Activated T-cell treated with anti-CD3 and anti-CD28 coated beads, Interleukin-2, amount 50 U/mL, for 48 hours (primary cell): ENCODE measurements around the gene MTCL1.

ENCODE experiments used
- DNase-seq, 2 experiments: peaks; one replicate each; pipeline ENCODE4 v3.0.0-alpha.2; 2020

MTCL1 gene

DNA sequence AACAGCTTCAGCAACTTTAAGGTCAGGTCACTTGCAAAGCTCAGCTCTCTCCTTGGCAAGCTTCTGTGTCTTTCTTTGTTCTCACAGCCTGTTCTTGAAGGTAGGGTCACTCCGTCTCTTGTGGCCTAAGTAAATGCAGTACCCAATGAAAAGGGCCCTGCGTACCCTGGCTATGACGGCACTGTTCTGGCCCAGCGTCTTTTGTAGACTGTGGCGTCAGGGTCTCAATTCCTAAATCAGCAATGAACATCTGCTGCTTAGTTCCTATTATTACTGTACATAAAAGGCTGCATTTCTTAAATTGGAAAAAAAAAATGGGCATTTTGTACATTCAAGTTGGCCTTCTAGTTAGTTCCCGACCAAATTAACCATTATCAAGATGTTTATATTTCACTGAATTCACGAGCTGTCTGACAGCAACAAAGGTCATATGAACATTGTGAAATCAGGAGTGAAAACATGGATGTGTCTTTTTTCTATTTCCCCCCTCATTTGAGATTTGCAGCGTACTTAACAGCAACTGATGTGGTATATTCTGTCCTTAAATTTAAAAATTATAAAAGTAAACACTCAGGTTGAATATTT is 17.0 kb upstream of the MTCL1 start:
- DNase-seq: no peak

GRCh38 chr18:8688816-8689215 is 16.5 kb upstream of the MTCL1 start:
- no peak for DNase-seq

- no peak for DNase-seq
Observed at GRCh38 chr18:8689517-8689916, 15.8 kb upstream of the MTCL1 start.

- no peak for DNase-seq
Observed at GRCh38 chr18:8694891-8695290, 10.5 kb upstream of the MTCL1 start.

GRCh38 chr18:8695932-8696517 is 9.3 kb upstream of the MTCL1 start:
- DNase-seq: no peak

DNA sequence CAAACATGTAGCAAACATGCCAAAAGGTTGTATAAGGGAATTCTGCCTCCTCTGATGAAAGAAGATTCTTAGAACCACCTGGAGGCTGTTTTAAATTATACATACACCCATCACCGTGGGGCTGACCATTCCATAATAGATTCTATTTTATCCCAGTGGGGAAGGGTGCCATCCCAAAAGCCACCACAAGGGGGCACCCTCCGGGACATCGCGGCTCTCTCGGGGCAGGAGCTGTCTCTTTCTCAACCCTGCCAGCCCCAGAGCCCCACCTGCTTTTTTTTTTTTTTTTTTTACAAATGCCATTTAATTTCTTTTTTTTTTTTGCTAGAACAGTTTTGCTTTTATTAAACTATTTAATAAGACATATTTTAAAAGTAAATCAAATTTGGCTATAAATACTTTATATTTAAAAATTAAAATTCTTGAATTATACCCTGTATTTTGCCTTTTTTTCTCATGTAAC is 8.6 kb upstream of the MTCL1 start:
- peak; percentile 85 to 86 for DNase-seq

DNA sequence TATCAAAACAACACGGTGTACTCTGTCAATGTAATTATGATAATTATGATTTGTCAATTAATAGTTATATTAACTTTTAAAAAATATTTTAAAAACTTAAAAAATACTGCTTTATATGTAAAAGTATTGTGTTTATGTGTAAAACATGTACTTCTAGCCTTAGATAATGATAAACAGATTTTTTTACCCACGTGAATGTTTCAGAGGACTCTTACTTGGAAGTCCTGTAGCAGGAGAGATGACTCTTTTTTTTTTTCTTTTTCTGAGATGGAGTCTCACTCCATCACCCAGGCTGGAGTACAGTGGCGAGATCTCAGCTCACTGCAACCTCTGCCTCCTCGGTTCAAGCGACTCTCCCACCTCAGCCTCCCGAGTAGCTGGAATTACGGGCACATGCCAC is 6.2 kb upstream of the MTCL1 start:
- no peak for DNase-seq

- no peak for DNase-seq
Observed at GRCh38 chr18:8699948-8700347, 5.4 kb upstream of the MTCL1 start.

DNA sequence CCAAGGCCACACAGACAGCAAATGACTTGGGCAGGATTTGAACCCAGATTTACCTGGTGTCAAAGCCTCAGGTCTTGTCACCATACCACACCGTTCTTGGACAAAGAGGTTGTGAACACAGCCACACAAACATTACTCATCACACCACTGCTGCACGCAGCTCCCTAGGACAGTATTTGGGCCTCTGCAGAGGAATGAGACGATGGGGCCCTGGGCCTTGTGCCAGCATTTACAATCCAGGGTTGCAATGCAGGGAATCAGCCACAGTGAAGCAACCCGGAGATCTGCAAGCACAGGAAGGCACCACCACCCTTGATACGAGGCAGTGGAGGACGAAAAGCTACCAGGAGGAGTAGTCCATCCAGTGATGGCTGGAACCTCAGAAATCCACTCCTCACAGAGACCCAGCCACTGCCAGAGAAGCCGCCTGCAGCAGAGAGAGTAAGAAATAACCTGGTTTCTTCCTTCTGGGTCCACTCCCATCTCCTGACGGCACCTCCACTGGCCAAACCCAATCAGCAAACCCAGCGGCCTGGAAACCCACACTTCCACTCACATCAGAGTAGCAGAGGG is 3.7 kb upstream of the MTCL1 start:
- DNase-seq: no peak

GRCh38 chr18:8702668-8703067 is 2.7 kb upstream of the MTCL1 start:
- DNase-seq: no peak

GRCh38 chr18:8703092-8703709 is 2.2 kb upstream of the MTCL1 start:
- no peak for DNase-seq

- DNase-seq: no peak
Observed at GRCh38 chr18:8703781-8704301, 1.5 kb upstream of the MTCL1 start.

DNA sequence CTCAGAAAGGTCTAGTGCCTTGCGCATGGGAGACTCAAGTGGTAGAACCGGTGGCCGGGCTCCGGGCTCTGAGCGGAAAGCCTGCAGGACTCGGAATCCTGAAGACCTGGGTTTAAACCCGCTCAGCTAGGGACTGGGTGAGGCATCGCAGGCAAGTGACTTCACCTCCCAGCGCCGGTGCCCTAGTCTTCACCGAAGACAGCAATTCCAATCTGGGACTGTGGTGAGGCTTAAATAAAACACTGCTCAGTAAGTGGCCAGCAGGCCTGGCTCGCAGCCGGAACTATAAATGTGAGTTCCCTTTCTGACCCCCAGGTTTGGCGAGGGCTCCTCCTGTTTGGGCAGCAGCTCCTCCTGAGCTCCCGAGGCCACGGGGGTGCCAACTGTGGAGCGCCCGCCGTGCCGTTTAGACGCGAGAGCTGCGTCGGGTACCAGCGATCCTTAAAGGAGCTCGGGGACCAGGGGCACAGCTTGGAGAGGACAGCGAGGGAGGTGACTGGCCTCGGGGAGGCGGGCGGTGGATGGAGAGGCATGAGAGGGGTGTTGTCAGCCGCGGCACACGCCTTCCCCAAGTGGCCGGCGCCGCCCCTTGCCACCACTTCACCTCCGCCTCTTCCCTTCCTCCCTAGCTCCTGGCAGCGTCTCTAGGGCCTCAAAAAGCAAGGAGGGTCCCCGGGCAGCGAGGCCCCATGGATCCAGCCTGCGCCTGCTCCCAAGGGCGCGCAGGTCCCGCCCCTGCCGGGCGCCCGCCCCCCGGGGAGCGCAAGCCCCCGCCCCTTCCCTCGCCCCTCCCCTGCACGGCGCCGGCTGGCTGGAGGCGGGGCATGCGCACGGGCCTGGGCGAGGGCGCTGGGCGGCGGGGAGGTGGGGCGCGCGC is 757 bp upstream of the MTCL1 start:
- DNase-seq: peak; percentile 84 to 89

- peak; percentile 28 to 43 for DNase-seq
Observed at GRCh38 chr18:8705961-8706790, 820 bp downstream of the MTCL1 start.

DNA sequence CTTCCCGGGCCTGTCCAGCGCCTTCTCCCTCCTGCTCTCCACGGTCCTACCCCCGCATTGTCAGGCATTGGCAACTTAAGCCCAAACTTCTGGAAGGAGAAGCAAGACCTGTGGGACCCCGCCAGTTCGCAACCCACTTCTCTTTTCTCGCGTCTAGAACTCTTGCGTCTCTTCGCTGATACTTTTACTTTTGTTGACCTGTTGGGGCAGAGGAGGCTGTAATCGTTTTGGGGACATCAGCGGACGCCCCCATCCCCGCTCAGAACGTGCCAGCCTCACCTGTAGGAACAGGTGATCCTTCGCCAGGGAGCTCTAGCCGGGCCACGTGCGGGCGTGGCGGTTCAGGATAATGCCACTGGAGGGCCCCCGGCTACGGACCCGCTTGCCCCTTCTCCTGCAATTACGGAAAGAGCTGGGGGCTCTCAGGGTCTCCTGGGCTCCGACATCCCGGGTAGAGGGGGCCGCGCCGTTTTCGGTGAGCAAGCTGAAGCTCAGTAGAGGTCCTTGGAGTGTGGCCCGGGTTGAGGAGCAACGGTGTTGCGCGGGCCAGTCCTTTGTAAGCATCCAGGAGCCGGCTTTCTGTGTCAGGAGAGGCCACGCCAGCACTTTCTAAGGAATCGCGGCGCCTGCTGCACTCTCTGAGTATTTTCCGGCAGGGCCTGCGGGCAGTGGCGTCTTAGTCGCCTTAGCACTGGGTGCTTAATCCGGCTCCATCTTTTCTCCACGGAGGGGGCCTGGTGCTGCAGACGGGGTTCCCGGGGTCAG is 1.6 kb downstream of the MTCL1 start:
- DNase-seq: peak; percentile 24 to 34

GRCh38 chr18:8707556-8708300 is 2.4 kb downstream of the MTCL1 start:
- no peak for DNase-seq

GRCh38 chr18:8708670-8709069 is 3.3 kb downstream of the MTCL1 start:
- DNase-seq: no peak

- no peak for DNase-seq
Observed at GRCh38 chr18:8709248-8710059, 4.1 kb downstream of the MTCL1 start.

GRCh38 chr18:8711736-8712135 is 6.4 kb downstream of the MTCL1 start:
- no peak for DNase-seq

GRCh38 chr18:8713691-8714090 is 8.3 kb downstream of the MTCL1 start:
- no peak for DNase-seq
